ENCODE data around the gene SULF2.

GRCh38 chr20:47642118-47642517, 143.2 kb downstream of the SULF2 start:
- TF ChIP-seq EP300 (IDR thresholded peaks at IDR 0.05; ENCODE audit: borderline replicate concordance) (no peak), ZBTB7A (IDR thresholded peaks at IDR 0.05; ENCODE audit: low read depth) (no peak), TAF1 (IDR thresholded peaks at IDR 0.05; ENCODE audit: low read depth) (no peak), MAX (IDR thresholded peaks at IDR 0.05) (no peak), RAD21 (IDR thresholded peaks at IDR 0.05; ENCODE audit: low read depth) (no peak), CREB1 (IDR thresholded peaks at IDR 0.05; ENCODE audit: low read depth) (no peak), EGR1 (IDR thresholded peaks at IDR 0.05) (no peak), USF1 (IDR thresholded peaks at IDR 0.05) (no peak), YY1 (IDR thresholded peaks at IDR 0.05; ENCODE audit: low read depth) (no peak), NFIC (IDR thresholded peaks at IDR 0.05) (no peak)
